SU-DHL-6 (cell line): ENCODE measurements around the gene TERB1.

ENCODE experiments used
- H2AFZ ChIP-seq: fragments of 200-600 bp; sonication (generic); 2 replicates; pipeline ENCODE4 v1.6.1; 2014; ENCODE audit warnings: low read depth, mild to moderate bottlenecking, moderate library complexity, mixed read lengths, antibody characterized with exemption, low read length; ENCODE audit not compliant: severe bottlenecking
- H3F3A ChIP-seq: fragments of 200-600 bp; shearing (Covaris generic); 2 replicates; pipeline ENCODE4 v1.6.0; 2016; ENCODE audit warnings: antibody characterized with exemption, mild to moderate bottlenecking; ENCODE audit not compliant: insufficient read depth
- H3K27ac ChIP-seq: fragments of 200-600 bp; sonication (generic); 2 replicates; pipeline ENCODE4 v1.5.1; 2016; ENCODE audit warnings: low read depth, mild to moderate bottlenecking, low read length, moderate library complexity, mixed read lengths
- H3K27me3 ChIP-seq: fragments of 200-600 bp; sonication (generic), shearing (Covaris generic); 2 replicates; pipeline ENCODE4 v1.6.0; 2014; ENCODE audit warnings: mild to moderate bottlenecking, low read length
- H3K36me3 ChIP-seq: fragments of 200-600 bp; sonication (generic); 2 replicates; pipeline ENCODE4 v1.6.1; 2014; ENCODE audit warnings: mild to moderate bottlenecking, low read length, mixed read lengths
- H3K4me2 ChIP-seq: fragments of 300-600, 200-600 bp; shearing (Covaris generic), sonication (generic); 2 replicates; pipeline ENCODE4 v1.6.0; 2014; ENCODE audit warnings: low read length, low read depth, mild to moderate bottlenecking; ENCODE audit not compliant: poor library complexity, severe bottlenecking
- H3K4me3 ChIP-seq: fragments of 200-600 bp; sonication (generic); 2 replicates; pipeline ENCODE4 v1.5.1; 2014; ENCODE audit warnings: antibody characterized with exemption, low read length, mild to moderate bottlenecking, mixed read lengths; ENCODE audit not compliant: insufficient read depth, poor library complexity, severe bottlenecking
- H3K79me2 ChIP-seq: fragments of 200-600 bp; sonication (generic); 2 replicates; pipeline ENCODE4 v1.6.1; 2014; ENCODE audit warnings: mild to moderate bottlenecking, low read length, moderate library complexity; ENCODE audit not compliant: insufficient read depth
- H3K9ac ChIP-seq: fragments of 200-600 bp; sonication (generic); 2 replicates; pipeline ENCODE4 v1.7.0; 2014; ENCODE audit warnings: mild to moderate bottlenecking, low read length
- H3K9me2 ChIP-seq: fragments of 200-600 bp; sonication (generic); replicated peaks from 2 replicates; pipeline ENCODE4 v1.6.1; 2014; ENCODE audit warnings: low read length; ENCODE audit not compliant: insufficient read depth
- H3K9me3 ChIP-seq: fragments of 200-600 bp; sonication (generic); 2 replicates; pipeline ENCODE4 v1.6.1; 2014; ENCODE audit warnings: low read length, mixed read lengths; ENCODE audit not compliant: insufficient read depth
- H4K20me1 ChIP-seq: fragments of 200-600 bp; sonication (generic); 2 replicates; pipeline ENCODE4 v1.6.1; 2014; ENCODE audit warnings: low read depth, mild to moderate bottlenecking, antibody characterized with exemption, low read length, moderate library complexity, mixed read lengths
- EZH2phosphoT487 ChIP-seq: fragments of 200-600 bp; sonication (generic), shearing (Covaris generic); conservative IDR thresholded peaks from 2 replicates; pipeline ENCODE4 v1.6.1; 2018; ENCODE audit warnings: mild to moderate bottlenecking, antibody characterized with exemption, low read length, moderate library complexity, mixed read lengths
- TF ChIP-seq, protein P1 (sequence below): fragments of 200-600 bp; sonication (generic); IDR thresholded peaks from one replicate; pipeline ENCODE4 v1.5.1; 2017; ENCODE audit warnings: antibody characterized with exemption, mild to moderate bottlenecking, low read length, moderate library complexity; ENCODE audit not compliant: insufficient read depth, poor library complexity, severe bottlenecking

TERB1 gene

DNA sequence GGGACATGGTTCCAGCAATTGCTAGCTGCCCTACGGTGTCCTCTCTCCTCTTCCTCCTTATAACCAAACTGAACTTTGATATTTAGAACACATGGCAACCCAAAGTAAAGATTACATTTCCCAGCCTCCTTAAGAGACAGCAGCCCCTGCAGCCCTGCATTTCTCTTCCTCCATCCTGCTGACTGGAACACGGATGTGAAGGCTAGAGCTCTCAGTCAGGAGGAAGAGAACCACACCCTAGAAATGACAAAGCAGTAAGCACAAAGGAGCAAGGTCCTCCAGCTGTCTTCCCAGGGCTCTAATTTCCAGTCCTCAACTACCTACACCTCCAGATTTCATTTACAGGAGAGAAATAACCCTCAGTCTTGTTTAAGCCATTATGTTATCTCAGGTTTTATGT, 60.9 kb downstream of the TERB1 start:
- TF ChIP-seq, protein P1, sequence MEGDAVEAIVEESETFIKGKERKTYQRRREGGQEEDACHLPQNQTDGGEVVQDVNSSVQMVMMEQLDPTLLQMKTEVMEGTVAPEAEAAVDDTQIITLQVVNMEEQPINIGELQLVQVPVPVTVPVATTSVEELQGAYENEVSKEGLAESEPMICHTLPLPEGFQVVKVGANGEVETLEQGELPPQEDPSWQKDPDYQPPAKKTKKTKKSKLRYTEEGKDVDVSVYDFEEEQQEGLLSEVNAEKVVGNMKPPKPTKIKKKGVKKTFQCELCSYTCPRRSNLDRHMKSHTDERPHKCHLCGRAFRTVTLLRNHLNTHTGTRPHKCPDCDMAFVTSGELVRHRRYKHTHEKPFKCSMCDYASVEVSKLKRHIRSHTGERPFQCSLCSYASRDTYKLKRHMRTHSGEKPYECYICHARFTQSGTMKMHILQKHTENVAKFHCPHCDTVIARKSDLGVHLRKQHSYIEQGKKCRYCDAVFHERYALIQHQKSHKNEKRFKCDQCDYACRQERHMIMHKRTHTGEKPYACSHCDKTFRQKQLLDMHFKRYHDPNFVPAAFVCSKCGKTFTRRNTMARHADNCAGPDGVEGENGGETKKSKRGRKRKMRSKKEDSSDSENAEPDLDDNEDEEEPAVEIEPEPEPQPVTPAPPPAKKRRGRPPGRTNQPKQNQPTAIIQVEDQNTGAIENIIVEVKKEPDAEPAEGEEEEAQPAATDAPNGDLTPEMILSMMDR = no peak
- no peak for TF ChIP-seq EZH2phosphoT487
- Histone ChIP-seq H3K79me2 (peaks cover 15% of the 10 kb centered on the region), H3K4me3 (no peak overlapping the region), H3K27me3 (no peaks in the 10 kb centered on the region), H3K9me2 (no peaks in the 10 kb centered on the region), H3K4me2 (no peak overlapping the region), H4K20me1 (no peaks in the 10 kb centered on the region), H3K36me3 (peaks cover 15% of the 10 kb centered on the region), H3K9me3 (no peaks in the 10 kb centered on the region), H3F3A (0 out of 2 replicates have a peak, but pooled peaks cover 5% of the 10 kb centered on the region), H3K9ac (no peak overlapping the region), H2AFZ (no peak overlapping the region), H3K27ac (no peak overlapping the region)

DNA sequence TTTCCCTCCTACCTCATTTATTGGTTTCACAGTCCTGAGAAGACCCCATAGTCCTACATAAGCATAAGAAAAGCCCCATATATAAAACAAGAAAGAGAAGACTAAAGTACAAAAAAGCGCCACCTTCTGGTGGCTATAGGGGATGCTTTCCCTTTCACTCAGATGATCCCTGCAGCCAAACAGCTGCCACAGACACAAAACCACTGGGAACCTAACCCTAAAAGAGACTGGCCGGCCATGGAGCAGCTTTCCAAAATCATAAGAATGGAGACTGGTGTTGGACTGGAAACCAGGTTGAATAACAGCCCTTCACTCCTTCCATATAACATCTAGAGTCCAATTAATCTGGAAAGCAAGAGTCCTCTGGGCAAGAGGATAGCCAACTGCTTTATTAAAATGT, 61.4 kb downstream of the TERB1 start:
- TF ChIP-seq, protein P1 = peak; percentile 66
- no peak for TF ChIP-seq EZH2phosphoT487
- H3K4me2 ChIP-seq = no peak overlapping the region
- H3K27ac ChIP-seq = no peak overlapping the region
- H3K9ac ChIP-seq = no peak overlapping the region
- no peak overlapping the region for H3K4me3 ChIP-seq
- H3K9me3 ChIP-seq = no peaks in the 10 kb centered on the region
- peaks cover 15% of the 10 kb centered on the region for H3K79me2 ChIP-seq
- H3K36me3 ChIP-seq = peaks cover 15% of the 10 kb centered on the region
- no peaks in the 10 kb centered on the region for H3K9me2 ChIP-seq
- no peaks in the 10 kb centered on the region for H3K27me3 ChIP-seq
- H3F3A ChIP-seq = 0 out of 2 replicates have a peak, but pooled peaks cover 5% of the 10 kb centered on the region
- no peaks in the 10 kb centered on the region for H4K20me1 ChIP-seq
- no peak overlapping the region for H2AFZ ChIP-seq

DNA sequence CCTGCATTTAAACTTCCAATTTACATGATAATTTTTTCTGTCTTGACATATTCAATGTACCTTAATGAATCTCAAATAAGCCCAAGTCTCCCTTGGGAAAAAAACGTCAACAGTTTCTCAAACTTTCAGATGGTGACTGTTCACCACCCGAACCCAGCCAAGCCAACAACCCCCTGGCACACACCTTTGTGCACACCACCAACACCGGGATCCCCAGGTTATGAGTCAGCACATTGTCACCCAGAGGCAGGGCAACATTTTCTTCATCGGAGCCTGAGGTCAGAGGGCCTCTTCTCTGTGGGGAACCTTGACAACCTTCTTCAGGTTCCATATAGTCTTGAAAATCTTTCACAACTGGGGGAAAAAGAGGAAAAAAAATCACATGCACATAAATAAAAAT, 65.5 kb downstream of the TERB1 start:
- Histone ChIP-seq H3K9me2 (no peaks in the 10 kb centered on the region), H3K9ac (no peak overlapping the region), H3K36me3 (peaks cover 20% of the 10 kb centered on the region), H4K20me1 (no peaks in the 10 kb centered on the region), H3K4me2 (no peak overlapping the region), H3K27ac (no peak overlapping the region), H3F3A (no peaks in the 10 kb centered on the region), H3K79me2 (peaks cover 12% of the 10 kb centered on the region), H2AFZ (no peak overlapping the region), H3K4me3 (no peak overlapping the region), H3K9me3 (no peaks in the 10 kb centered on the region), H3K27me3 (no peaks in the 10 kb centered on the region)
- no peak for TF ChIP-seq EZH2phosphoT487
- TF ChIP-seq, protein P1 = no peak
